Measurements from ENCODE around the gene CTCFL.

DNA sequence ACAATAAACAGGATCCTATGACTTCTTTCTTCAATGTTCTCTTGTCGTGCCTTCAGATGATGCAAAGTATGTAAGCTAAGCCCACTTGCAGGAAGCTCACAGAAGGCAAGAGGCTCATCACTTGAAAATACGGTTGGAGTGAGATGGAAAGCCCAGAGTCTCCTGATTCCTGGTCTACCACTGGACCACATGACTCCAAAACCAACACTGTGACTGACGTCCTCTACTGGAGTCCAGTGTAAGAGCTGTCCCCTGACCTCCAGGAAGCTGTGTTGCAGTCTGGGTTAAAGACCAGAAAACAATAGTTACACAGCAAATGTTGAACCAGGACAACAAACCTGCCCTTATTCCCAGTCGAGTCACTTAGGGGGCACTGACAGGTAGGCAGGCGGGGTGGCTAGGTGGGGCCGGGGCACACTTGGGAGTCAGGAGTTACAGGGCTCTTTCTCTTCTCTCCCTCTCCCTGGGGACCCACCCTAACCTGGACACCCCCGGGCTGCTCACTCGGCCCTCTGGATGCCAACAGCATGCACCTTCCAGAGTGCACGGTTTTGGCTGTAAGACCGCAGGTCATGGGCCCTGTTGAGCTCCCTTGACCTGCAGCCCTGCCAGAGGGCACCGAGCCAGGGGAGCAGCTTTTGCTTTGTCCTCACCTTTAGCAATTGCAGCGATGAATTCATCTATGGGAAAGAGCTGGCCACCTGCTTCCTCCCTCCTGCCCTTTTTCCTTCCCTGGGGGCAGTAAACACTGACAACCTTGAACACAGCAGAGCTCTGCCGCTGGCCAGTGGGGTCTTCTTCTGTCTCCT lies 43.4 kb upstream of the CTCFL start:
- TF ChIP-seq, protein P1, sequence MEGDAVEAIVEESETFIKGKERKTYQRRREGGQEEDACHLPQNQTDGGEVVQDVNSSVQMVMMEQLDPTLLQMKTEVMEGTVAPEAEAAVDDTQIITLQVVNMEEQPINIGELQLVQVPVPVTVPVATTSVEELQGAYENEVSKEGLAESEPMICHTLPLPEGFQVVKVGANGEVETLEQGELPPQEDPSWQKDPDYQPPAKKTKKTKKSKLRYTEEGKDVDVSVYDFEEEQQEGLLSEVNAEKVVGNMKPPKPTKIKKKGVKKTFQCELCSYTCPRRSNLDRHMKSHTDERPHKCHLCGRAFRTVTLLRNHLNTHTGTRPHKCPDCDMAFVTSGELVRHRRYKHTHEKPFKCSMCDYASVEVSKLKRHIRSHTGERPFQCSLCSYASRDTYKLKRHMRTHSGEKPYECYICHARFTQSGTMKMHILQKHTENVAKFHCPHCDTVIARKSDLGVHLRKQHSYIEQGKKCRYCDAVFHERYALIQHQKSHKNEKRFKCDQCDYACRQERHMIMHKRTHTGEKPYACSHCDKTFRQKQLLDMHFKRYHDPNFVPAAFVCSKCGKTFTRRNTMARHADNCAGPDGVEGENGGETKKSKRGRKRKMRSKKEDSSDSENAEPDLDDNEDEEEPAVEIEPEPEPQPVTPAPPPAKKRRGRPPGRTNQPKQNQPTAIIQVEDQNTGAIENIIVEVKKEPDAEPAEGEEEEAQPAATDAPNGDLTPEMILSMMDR (IDR thresholded peaks at IDR 0.05) = no peak
- no peak for TF ChIP-seq POLR2A (IDR thresholded peaks at IDR 0.05)
